Spleen (tissue), 11 donors: ENCODE results near the gene LEMD3. TPM values are rescaled to one million over a fixed set of nuclear protein-coding genes. Genes with fewer than 3 reads are reported as not detected.

Experiments used
- DNase-seq: peaks from one replicate; pipeline ENCODE4 v3.0.0-alpha.2; 2020
- H3K27ac ChIP-seq, 8 donors: fragments of 200-600 bp; sonication (generic) in 7 of 8; 1 replicate in 4 of 8; 2 replicates in 4 of 8; pipeline versions ENCODE4 v1.5.0 to v1.8.0; 2016 to 2021; ENCODE audit warnings: inconsistent platforms in 4 of 8, mild to moderate bottlenecking in 4 of 8, moderate library complexity in 1 of 8
- H3K27me3 ChIP-seq, 7 donors: fragments of 200-600 bp; sonication (generic) in 6 of 7; replicated peaks in 1 of 7; 1 replicate in 4 of 7; 2 replicates in 3 of 7; pipeline versions ENCODE4 v1.5.0 to v1.8.0; 2016 to 2021; ENCODE audit warnings: inconsistent platforms in 3 of 7, mild to moderate bottlenecking in 1 of 7
- H3K36me3 ChIP-seq, 6 donors: fragments of 200-600 bp; sonication (generic) in 5 of 6; 1 replicate in 4 of 6; 2 replicates in 2 of 6; pipeline versions ENCODE4 v1.5.0 to v1.8.0; 2016 to 2021; ENCODE audit warnings: inconsistent platforms in 2 of 6
- H3K4me1 ChIP-seq, 6 donors: fragments of 200-600 bp; sonication (generic) in 5 of 6; 1 replicate in 3 of 6; 2 replicates in 3 of 6; pipeline versions ENCODE4 v1.5.0 to v1.8.0; 2016 to 2021; ENCODE audit warnings: inconsistent platforms in 3 of 6
- H3K4me3 ChIP-seq, 8 donors: fragments of 200-600 bp; sonication (generic) in 7 of 8; 1 replicate in 4 of 8; 2 replicates in 4 of 8; pipeline versions ENCODE4 v1.5.0 to v1.8.0; 2016 to 2021; ENCODE audit warnings: inconsistent platforms in 4 of 8, mild to moderate bottlenecking in 4 of 8, moderate library complexity in 2 of 8
- H3K9me3 ChIP-seq, 8 donors: fragments of 200-600 bp; sonication (generic) in 7 of 8; 1 replicate in 4 of 8; 2 replicates in 4 of 8; pipeline versions ENCODE4 v1.5.0 to v1.8.0; 2016 to 2021; ENCODE audit warnings: inconsistent platforms in 4 of 8
- CTCF ChIP-seq, 11 experiments: fragments of 200-600 bp in 7 of 11; fragments of 450-650 bp in 4 of 11; sonication (generic) in 4 of 11; IDR thresholded peaks in 8 of 11; conservative IDR thresholded peaks in 3 of 11; 1 replicate in 7 of 11; 2 replicates in 4 of 11; pipeline versions ENCODE4 v1.4.0 to v1.8.0; 2016 to 2021; ENCODE audit warnings: antibody characterized with exemption in 11 of 11, inconsistent platforms in 4 of 11, mild to moderate bottlenecking in 1 of 11
- POLR2A ChIP-seq, 3 donors: fragments of 450-650 bp; IDR thresholded peaks; one replicate each; pipeline ENCODE4 v1.5.1; 2017; ENCODE audit warnings: antibody characterized with exemption in 3 of 3, mild to moderate bottlenecking in 1 of 3
- POLR2AphosphoS5 ChIP-seq, 3 donors: sonication (generic); formaldehyde crosslinking; IDR thresholded peaks; one replicate each; pipeline ENCODE4 v1.5.1; 2017; ENCODE audit warnings: antibody characterized with exemption in 3 of 3
- WGBS, 5 donors: extraction: QIAGEN DNeasy Blood & Tissue Kit in 3 of 5; methylation state at CpG; one replicate each; pipeline versions ENCODE4 v1.1.5 to v1.1.7; 2013 to 2018; 5-methylcytosine and 5-hydroxymethylcytosine counted together
- intact Hi-C: fragments of 100-400 bp; cut with DNase I; formaldehyde crosslinking; loops from one replicate; pipeline ENCODE4 v1.15.0; 2023; ENCODE audit warnings: low total_unique reads
- polyA plus RNA-seq, 3 donors: library from polyadenylated mRNA; stranded (reverse); fragments of 200-250 nt; gene quantifications; one replicate each; pipeline ENCODE4 v1.2.1, GENCODE V29; 2013
- total RNA-seq, 7 donors: library from RNA; depleted of rRNA in 3 of 7; stranded (reverse); fragments of >200 nt in 3 of 7; fragmentation: NEBNext Ultra II Directional in 4 of 7; extraction: Animal tissue kit (Norgen Biotek cat#: 25700) in 4 of 7; gene quantifications; one replicate each; pipeline versions ENCODE4 v1.1.0 to v1.2.1, GENCODE V29; 2016 to 2021
- donor health status: healthy with polysubstance abuse.
- donor health status: DM: no; HTN: no; CAD: no; lungs with moderate emphysema.
- donor health status: DM: no; HTN: no; CAD: no.
- donor health status: Bipolar disorder and iron deficiency.
- donor health status: healthy.
- donor health status: DM: no; HTN: no; CAD: no.
- donor health status: DM: yes; HTN: yes; CAD: no.

LEMD3 gene
- total and polyA plus RNA-seq, 10 donors = 9.6 to 58.9 (median 41.1) TPM

GRCh38 chr12:65252515-65252914 is 83.1 kb downstream of the LEMD3 start:
- no peaks in the 10 kb centered on the region for H3K9me3 ChIP-seq
- H3K27ac ChIP-seq = no peak overlapping the region
- peaks cover 0 to 23% (median 3%) of the 10 kb centered on the region in 6 donors for H3K36me3 ChIP-seq
- H3K27me3 ChIP-seq = no peaks in the 10 kb centered on the region
- no peaks in the 10 kb centered on the region for H3K4me1 ChIP-seq
- no peak overlapping the region for H3K4me3 ChIP-seq
- WGBS, 5 donors = 69 to 87% (median 81%) methylated on average over 1 of the region's 1 CpG
- intact Hi-C loops = no loop called here
- TF ChIP-seq POLR2A (IDR thresholded peaks at IDR 0.05) (no peak), POLR2AphosphoS5 (IDR thresholded peaks at IDR 0.05) (no peak), CTCF (IDR thresholded peaks at IDR 0.05 in 8 of 11, conservative IDR thresholded peaks at IDR 0.05 in 3 of 11) (no peak)
- DNase-seq = no peak

- Histone ChIP-seq H3K9me3 (no peaks in the 10 kb centered on the region), H3K36me3 (no peaks in the 10 kb centered on the region), H3K27me3 (no peaks in the 10 kb centered on the region), H3K4me3 (no peak overlapping the region), H3K4me1 (no peaks in the 10 kb centered on the region), H3K27ac (no peak overlapping the region)
- no peak for TF ChIP-seq POLR2A (IDR thresholded peaks at IDR 0.05)
- no peak for TF ChIP-seq POLR2AphosphoS5 (IDR thresholded peaks at IDR 0.05)
- no peak for DNase-seq
- intact Hi-C loops = no loop called here
These were observed 88.6 kb downstream of the LEMD3 start for GRCh38 chr12:65257986-65258385.

- Histone ChIP-seq H3K4me1 (no peaks in the 10 kb centered on the region), H3K4me3 (no peak overlapping the region), H3K27me3 (no peaks in the 10 kb centered on the region), H3K27ac (no peak overlapping the region), H3K9me3 (no peaks in the 10 kb centered on the region), H3K36me3 (no peaks in the 10 kb centered on the region)
- TF ChIP-seq CTCF (IDR thresholded peaks at IDR 0.05 in 8 of 11, conservative IDR thresholded peaks at IDR 0.05 in 3 of 11) (no peak), POLR2A (IDR thresholded peaks at IDR 0.05) (no peak), POLR2AphosphoS5 (IDR thresholded peaks at IDR 0.05) (no peak)
- no peak for DNase-seq
- intact Hi-C loops = no loop called here
These were observed 90.1 kb downstream of the LEMD3 start for GRCh38 chr12:65259501-65259900.

- DNase-seq = no peak
- H3K4me1 ChIP-seq = no peaks in the 10 kb centered on the region
- WGBS, 5 donors = 51 to 77% (median 63%) methylated on average over 4 of the region's 4 CpGs
- intact Hi-C loops = no loop called here
- no peaks in the 10 kb centered on the region for H3K27me3 ChIP-seq
- no peaks in the 10 kb centered on the region for H3K9me3 ChIP-seq
- H3K4me3 ChIP-seq = no peak overlapping the region
- no peak overlapping the region for H3K27ac ChIP-seq
- no peaks in the 10 kb centered on the region for H3K36me3 ChIP-seq
- TF ChIP-seq CTCF (IDR thresholded peaks at IDR 0.05 in 8 of 11, conservative IDR thresholded peaks at IDR 0.05 in 3 of 11) (no peak), POLR2A (IDR thresholded peaks at IDR 0.05) (no peak), POLR2AphosphoS5 (IDR thresholded peaks at IDR 0.05) (no peak)
These were observed 94.4 kb downstream of the LEMD3 start for GRCh38 chr12:65263777-65264176.

- H3K4me3 ChIP-seq = no peak overlapping the region
- 89 to 93% (median 91%) methylated on average over 3 of the region's 3 CpGs for WGBS, 5 donors
- no peaks in the 10 kb centered on the region for H3K27me3 ChIP-seq
- TF ChIP-seq CTCF (IDR thresholded peaks at IDR 0.05 in 8 of 11, conservative IDR thresholded peaks at IDR 0.05 in 3 of 11) = no peak
- TF ChIP-seq POLR2A (IDR thresholded peaks at IDR 0.05) = no peak
- no peak for TF ChIP-seq POLR2AphosphoS5 (IDR thresholded peaks at IDR 0.05)
- DNase-seq = no peak
- H3K36me3 ChIP-seq = no peaks in the 10 kb centered on the region
- H3K27ac ChIP-seq = no peak overlapping the region
- intact Hi-C loops = no loop called here
- H3K9me3 ChIP-seq = no peaks in the 10 kb centered on the region
- no peaks in the 10 kb centered on the region for H3K4me1 ChIP-seq
These were observed 97.0 kb downstream of the LEMD3 start for GRCh38 chr12:65266408-65266807.
